HCT116 (cell line): ENCODE results near the gene ABCG5. TPM values are rescaled to one million over a fixed set of nuclear protein-coding genes. Genes with fewer than 3 reads are reported as not detected.

Experiments used
- ATAC-seq: fragments of 200-7000 bp; cut with Tn5 transposase; 2 replicates; pipeline ENCODE4 v1.9.1; 2020; ENCODE audit warnings: mild to moderate bottlenecking, moderate library complexity
- BruUV-seq: library from RNA; stranded (reverse); fragments of 400-500 nt; replicated peaks from 2 replicates; lab custom pipeline; 2021; lab: Mats Ljungman, UMichigan
- CTCF ChIA-PET: fragments of 300-600 bp; sonication (Branson Sonifier 250); formaldehyde crosslinking; loops from one replicate; lab custom pipeline; 2021; ENCODE audit warnings: antibody characterized with exemption; lab: Charles Lee
- POLR2A ChIA-PET: fragments of 300-600, 350-600 bp; sonication (Branson Sonifier 250); formaldehyde crosslinking; loops from one replicate; lab custom pipeline; 2021; ENCODE audit warnings: antibody characterized with exemption; lab: Charles Lee
- RAD21 ChIA-PET, 2 experiments: fragments of 300-600 bp; sonication (Branson Sonifier 250); formaldehyde crosslinking; loops; one replicate each; lab custom pipeline; 2023; ENCODE audit warnings: low total read pairs in 2 of 2; ENCODE audit not compliant: uncharacterized antibody in 2 of 2, unreplicated experiment in 2 of 2, low non-redundant PET in 1 of 2; lab: Charles Lee
- DNase-seq: peaks from one replicate; pipeline ENCODE4 v3.0.0-alpha.2; 2010; ENCODE audit warnings: low read depth, low spot score
- H2AFZ ChIP-seq: fragments of 200-600 bp; shearing (Covaris generic), sonication (generic); 2 replicates; pipeline ENCODE4 v1.6.1; 2017; ENCODE audit warnings: low read depth, mixed run types, mixed read lengths, antibody characterized with exemption, low read length; ENCODE audit not compliant: poor library complexity, severe bottlenecking
- H3K27ac ChIP-seq: 2 replicates; pipeline ENCODE4 v1.5.1; 2012; ENCODE audit warnings: low read depth, low read length
- H3K27me3 ChIP-seq: fragments of 200-600 bp; sonication (generic); 2 replicates; pipeline ENCODE4 v1.6.1; 2016; ENCODE audit warnings: mixed run types, low read length, mixed read lengths; ENCODE audit not compliant: insufficient read depth
- H3K36me3 ChIP-seq, 2 experiments: fragments of 200-500 bp in 1 of 2; fragments of 200-600 bp in 1 of 2; sonication (Bioruptor generic) in 1 of 2; sonication (generic) in 1 of 2; 2 replicates each; pipeline versions ENCODE4 v1.5.1 to v1.6.1; 2014 to 2016; ENCODE audit warnings: low read length in 2 of 2, inconsistent platforms in 1 of 2, mixed read lengths in 1 of 2, mixed run types in 1 of 2; ENCODE audit not compliant: insufficient read depth in 2 of 2, control insufficient read depth in 1 of 2
- H3K4me1 ChIP-seq, 2 experiments: fragments of 200-600 bp in 1 of 2; sonication (generic) in 1 of 2; 2 replicates each; pipeline versions ENCODE4 v1.5.1 to v1.6.1; 2012 to 2017; ENCODE audit warnings: low read length in 2 of 2, inconsistent platforms in 1 of 2, mild to moderate bottlenecking in 1 of 2, mixed read lengths in 1 of 2, mixed run types in 1 of 2, moderate library complexity in 1 of 2; ENCODE audit not compliant: insufficient read depth in 2 of 2, control insufficient read depth in 1 of 2
- H3K4me2 ChIP-seq: fragments of 200-600 bp; sonication (generic); 2 replicates; pipeline ENCODE4 v1.6.1; 2017; ENCODE audit warnings: mixed run types, low read length, mixed read lengths
- H3K4me3 ChIP-seq, 2 experiments: fragments of 200-600 bp in 1 of 2; sonication (generic) in 1 of 2; replicated peaks in 1 of 2; 2 replicates each; pipeline ENCODE4 v1.5.1; 2011 to 2016; ENCODE audit warnings: low read length in 2 of 2, control low read depth in 1 of 2, low read depth in 1 of 2, mild to moderate bottlenecking in 1 of 2, mixed read lengths in 1 of 2, mixed run types in 1 of 2
- H3K79me2 ChIP-seq: fragments of 200-600 bp; sonication (generic); 2 replicates; pipeline ENCODE4 v1.6.1; 2017; ENCODE audit warnings: mild to moderate bottlenecking, mixed run types, low read length, moderate library complexity, mixed read lengths; ENCODE audit not compliant: insufficient read depth
- H3K9ac ChIP-seq: fragments of 200-600 bp; sonication (generic); 2 replicates; pipeline ENCODE4 v1.6.1; 2016; ENCODE audit warnings: low read length, mixed read lengths
- H3K9me2 ChIP-seq: fragments of 200-600 bp; sonication (generic), shearing (Covaris generic); 2 replicates; pipeline ENCODE4 v1.6.1; 2017; ENCODE audit warnings: mixed run types, mild to moderate bottlenecking, moderate library complexity; ENCODE audit not compliant: insufficient read depth
- H3K9me3 ChIP-seq, 2 experiments: fragments of 200-500 bp in 1 of 2; fragments of 200-600 bp in 1 of 2; sonication (Bioruptor generic) in 1 of 2; sonication (generic) in 1 of 2; 2 replicates each; pipeline ENCODE4 v1.6.1; 2014 to 2017; ENCODE audit warnings: low read length in 2 of 2, mixed read lengths in 2 of 2, inconsistent platforms in 1 of 2, low read depth in 1 of 2, mild to moderate bottlenecking in 1 of 2, mixed run types in 1 of 2, moderate library complexity in 1 of 2; ENCODE audit not compliant: control insufficient read depth in 1 of 2, insufficient read depth in 1 of 2
- H4K20me1 ChIP-seq: fragments of 200-600 bp; sonication (generic), shearing (Covaris generic); 2 replicates; pipeline ENCODE4 v1.6.1; 2017; ENCODE audit warnings: mixed run types, mild to moderate bottlenecking, moderate library complexity; ENCODE audit not compliant: insufficient read depth
- EGR1 ChIP-seq: IDR thresholded peaks from 2 replicates; pipeline ENCODE4 v1.6.1; 2012; ENCODE audit warnings: low read depth
- EZH2 ChIP-seq: fragments of 200-600 bp; sonication (generic); IDR thresholded peaks from 2 replicates; pipeline ENCODE4 v1.6.1; 2017; ENCODE audit warnings: antibody characterized with exemption, mixed run types
- EZH2phosphoT487 ChIP-seq: fragments of 200-600 bp; IDR thresholded peaks from 2 replicates; pipeline ENCODE4 v1.6.1; 2018; ENCODE audit warnings: antibody characterized with exemption, borderline replicate concordance
- FOSL1 ChIP-seq: IDR thresholded peaks from 2 replicates; pipeline ENCODE4 v1.6.1; 2012; ENCODE audit warnings: low read depth
- RAD21 ChIP-seq: IDR thresholded peaks from 2 replicates; pipeline ENCODE4 v1.6.1; 2012; ENCODE audit warnings: low read depth, mild to moderate bottlenecking
- SP1 ChIP-seq: IDR thresholded peaks from 2 replicates; pipeline ENCODE4 v1.6.1; 2012; ENCODE audit warnings: low read depth
- intact Hi-C: fragments of 100-400 bp; cut with micrococcal nuclease; formaldehyde crosslinking; loops from 2 replicates; pipeline ENCODE4 v1.10.0; 2022
- total RNA-seq: library from RNA; stranded (reverse); gene quantifications from one replicate; pipeline ENCODE4 v1.2.1, GENCODE V29; 2021; ENCODE audit not compliant: unreplicated experiment
- TF ChIP-seq, protein P1 (sequence below): IDR thresholded peaks from 2 replicates; pipeline ENCODE4 v1.6.1; 2011; ENCODE audit warnings: mild to moderate bottlenecking, low read length, moderate library complexity; ENCODE audit not compliant: insufficient replicate concordance; ENCODE audit errors: extremely low read depth
- TF ChIP-seq, protein P2 (sequence below): IDR thresholded peaks from 2 replicates; pipeline ENCODE4 v1.6.1; 2012; ENCODE audit warnings: low read depth

The ABCG5 gene
- total RNA-seq, 1 experiment from 2014 or later, result not detected

DNA sequence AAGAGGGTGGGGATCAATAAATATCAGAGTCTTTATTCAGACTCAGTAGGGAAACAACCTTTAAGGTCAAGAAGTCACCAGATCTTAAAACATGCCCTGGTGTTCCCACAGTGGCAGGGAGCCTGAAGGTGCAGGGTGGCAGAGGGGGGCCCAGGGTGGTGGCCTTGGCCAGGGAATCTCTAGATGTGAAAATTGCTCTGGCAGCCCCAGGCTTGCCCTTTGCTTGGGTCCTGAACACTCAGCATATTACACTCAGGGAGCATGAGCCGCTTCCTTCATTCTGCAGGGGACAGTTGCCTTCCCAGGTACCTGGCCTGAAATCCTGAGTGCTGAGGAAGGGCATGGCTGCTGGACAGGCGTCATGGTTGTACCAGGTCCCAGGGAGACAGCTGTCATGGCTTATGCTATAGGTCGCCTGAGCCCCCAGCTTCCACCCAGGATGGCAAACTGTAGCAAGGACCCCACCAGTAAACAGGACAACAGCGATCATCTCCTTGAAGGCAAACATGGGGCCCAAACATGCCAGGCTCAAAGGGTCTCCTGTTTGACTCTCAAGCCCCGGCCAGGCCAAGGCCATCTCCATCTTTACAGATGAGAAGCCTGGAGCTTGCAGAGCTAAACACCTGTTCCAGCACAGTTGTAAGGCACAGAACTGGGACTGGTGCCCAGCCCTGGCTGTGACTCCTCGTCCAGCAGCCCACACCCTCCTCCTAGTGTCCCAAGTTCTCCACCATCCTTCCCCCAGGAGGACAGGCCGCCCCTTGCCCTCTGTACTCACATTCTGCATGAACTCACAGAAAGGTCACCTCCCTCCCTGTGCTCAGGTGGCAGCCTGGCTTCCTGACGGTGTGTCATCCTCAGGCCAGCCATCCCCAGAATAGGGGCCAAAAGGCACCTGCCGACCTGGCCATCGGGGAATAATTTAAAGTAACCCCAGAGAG, 14.8 kb upstream of the ABCG5 start:
- Histone ChIP-seq H3K79me2 (no peaks in the 10 kb centered on the region), H3K9me2 (no peaks in the 10 kb centered on the region), H3K4me3 (no peak overlapping the region), H3K9me3 (no peaks in the 10 kb centered on the region), H3K4me1 (peaks cover 0 to under 1% of the 10 kb centered on the region in 2 experiments; a peak in 1 of 4 replicates), H3K36me3 (no peaks in the 10 kb centered on the region), H3K9ac (no peak overlapping the region), H3K27me3 (peaks cover 40% of the 10 kb centered on the region), H3K4me2 (no peak overlapping the region), H4K20me1 (no peaks in the 10 kb centered on the region), H2AFZ (no peak overlapping the region), H3K27ac (no peak overlapping the region)
- no peak for TF ChIP-seq FOSL1
- no peak for TF ChIP-seq RAD21
- TF ChIP-seq EZH2phosphoT487, result no peak
- no peak for TF ChIP-seq EGR1
- TF ChIP-seq, protein P1, sequence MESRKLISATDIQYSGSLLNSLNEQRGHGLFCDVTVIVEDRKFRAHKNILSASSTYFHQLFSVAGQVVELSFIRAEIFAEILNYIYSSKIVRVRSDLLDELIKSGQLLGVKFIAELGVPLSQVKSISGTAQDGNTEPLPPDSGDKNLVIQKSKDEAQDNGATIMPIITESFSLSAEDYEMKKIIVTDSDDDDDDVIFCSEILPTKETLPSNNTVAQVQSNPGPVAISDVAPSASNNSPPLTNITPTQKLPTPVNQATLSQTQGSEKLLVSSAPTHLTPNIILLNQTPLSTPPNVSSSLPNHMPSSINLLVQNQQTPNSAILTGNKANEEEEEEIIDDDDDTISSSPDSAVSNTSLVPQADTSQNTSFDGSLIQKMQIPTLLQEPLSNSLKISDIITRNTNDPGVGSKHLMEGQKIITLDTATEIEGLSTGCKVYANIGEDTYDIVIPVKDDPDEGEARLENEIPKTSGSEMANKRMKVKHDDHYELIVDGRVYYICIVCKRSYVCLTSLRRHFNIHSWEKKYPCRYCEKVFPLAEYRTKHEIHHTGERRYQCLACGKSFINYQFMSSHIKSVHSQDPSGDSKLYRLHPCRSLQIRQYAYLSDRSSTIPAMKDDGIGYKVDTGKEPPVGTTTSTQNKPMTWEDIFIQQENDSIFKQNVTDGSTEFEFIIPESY, result no peak
- TF ChIP-seq, protein P2, sequence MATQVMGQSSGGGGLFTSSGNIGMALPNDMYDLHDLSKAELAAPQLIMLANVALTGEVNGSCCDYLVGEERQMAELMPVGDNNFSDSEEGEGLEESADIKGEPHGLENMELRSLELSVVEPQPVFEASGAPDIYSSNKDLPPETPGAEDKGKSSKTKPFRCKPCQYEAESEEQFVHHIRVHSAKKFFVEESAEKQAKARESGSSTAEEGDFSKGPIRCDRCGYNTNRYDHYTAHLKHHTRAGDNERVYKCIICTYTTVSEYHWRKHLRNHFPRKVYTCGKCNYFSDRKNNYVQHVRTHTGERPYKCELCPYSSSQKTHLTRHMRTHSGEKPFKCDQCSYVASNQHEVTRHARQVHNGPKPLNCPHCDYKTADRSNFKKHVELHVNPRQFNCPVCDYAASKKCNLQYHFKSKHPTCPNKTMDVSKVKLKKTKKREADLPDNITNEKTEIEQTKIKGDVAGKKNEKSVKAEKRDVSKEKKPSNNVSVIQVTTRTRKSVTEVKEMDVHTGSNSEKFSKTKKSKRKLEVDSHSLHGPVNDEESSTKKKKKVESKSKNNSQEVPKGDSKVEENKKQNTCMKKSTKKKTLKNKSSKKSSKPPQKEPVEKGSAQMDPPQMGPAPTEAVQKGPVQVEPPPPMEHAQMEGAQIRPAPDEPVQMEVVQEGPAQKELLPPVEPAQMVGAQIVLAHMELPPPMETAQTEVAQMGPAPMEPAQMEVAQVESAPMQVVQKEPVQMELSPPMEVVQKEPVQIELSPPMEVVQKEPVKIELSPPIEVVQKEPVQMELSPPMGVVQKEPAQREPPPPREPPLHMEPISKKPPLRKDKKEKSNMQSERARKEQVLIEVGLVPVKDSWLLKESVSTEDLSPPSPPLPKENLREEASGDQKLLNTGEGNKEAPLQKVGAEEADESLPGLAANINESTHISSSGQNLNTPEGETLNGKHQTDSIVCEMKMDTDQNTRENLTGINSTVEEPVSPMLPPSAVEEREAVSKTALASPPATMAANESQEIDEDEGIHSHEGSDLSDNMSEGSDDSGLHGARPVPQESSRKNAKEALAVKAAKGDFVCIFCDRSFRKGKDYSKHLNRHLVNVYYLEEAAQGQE, result no peak
- TF ChIP-seq SP1, result no peak
- TF ChIP-seq EZH2, result no peak
- CTCF ChIA-PET, result no interaction called here
- no TSS peak for BruUV-seq
- POLR2A ChIA-PET, result no interaction called here
- RAD21 ChIA-PET, result no interaction called here
- DNase-seq, result no peak
- ATAC-seq, result no peak
- intact Hi-C loops, result no loop called here
